SW 1271 (cell line): Measurements from ENCODE around the gene POLR2J.
"Not testable (repeated sequence)": the region's sequence is repeated elsewhere in the genome, so short reads cannot be mapped to it uniquely, and the experiment has no call there.

Source experiments
- DNase-seq, 2 experiments: peaks; one replicate each; lab custom pipeline; 2025; lab: John Stamatoyannopoulos, UW

POLR2J gene

DNA sequence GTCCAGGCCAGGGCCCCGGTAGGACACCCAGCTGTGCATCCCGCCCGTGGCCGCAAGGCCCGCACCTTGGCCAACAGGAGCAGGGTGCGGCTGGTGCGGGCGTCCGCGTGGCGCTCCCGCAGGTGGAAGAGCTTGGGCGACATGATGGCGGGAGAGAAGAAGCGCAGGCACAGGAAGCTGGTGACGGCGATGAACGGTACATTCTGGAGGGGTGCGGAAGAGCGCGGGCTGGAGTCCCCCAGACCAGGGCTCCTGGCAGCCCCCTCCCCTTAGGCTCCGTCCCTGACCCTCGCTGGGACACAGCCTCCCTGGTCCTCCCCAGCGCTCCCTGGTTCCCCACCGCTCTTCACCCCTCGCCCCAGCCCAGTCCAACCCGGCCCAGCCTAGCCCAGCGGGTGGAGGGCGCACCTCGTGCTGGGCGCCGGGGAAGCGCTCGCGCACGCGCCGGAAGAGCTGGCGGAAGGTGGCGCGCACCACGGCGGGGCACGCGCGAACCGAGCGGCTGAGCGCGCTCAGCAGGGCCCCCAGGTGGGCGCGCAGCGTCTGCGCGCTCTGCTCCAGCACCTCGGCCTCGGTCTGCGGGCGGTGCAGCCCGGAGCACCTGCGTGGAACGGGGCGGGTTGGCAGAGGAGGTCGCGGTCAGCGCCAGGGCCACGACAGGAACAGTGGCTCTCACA is 15.9 kb upstream of the POLR2J start:
- not testable (repeated sequence) for DNase-seq

DNA sequence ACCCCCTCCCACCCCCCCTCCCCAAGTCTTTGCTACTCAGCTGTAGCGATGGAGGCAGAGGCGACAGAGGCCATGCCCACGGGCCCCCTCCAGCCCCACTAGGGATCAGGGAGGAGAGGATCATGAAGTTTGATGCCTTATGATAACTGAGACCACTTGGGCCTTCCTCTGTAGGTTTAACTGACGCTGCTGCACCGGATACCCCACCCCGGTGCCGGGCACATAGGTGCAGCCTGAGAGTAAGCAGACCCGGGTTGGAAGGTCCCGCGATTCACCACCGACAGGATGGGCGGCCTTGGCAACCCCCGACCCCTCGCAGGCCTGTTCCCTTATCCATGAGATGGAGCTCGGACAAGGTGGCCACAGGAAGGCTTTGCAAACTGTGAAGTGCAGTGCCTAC is 15.3 kb upstream of the POLR2J start:
- DNase-seq: not testable (repeated sequence)

- not testable (repeated sequence) for DNase-seq
Observed at GRCh38 chr7:102493220-102493935, 14.7 kb upstream of the POLR2J start.

- not testable (repeated sequence) for DNase-seq
Observed at GRCh38 chr7:102490529-102491075, 11.9 kb upstream of the POLR2J start.

GRCh38 chr7:102484317-102484716 is 5.6 kb upstream of the POLR2J start:
- not testable (repeated sequence) for DNase-seq

- DNase-seq: not testable (repeated sequence)
Observed at GRCh38 chr7:102481962-102482361, 3.2 kb upstream of the POLR2J start.

DNA sequence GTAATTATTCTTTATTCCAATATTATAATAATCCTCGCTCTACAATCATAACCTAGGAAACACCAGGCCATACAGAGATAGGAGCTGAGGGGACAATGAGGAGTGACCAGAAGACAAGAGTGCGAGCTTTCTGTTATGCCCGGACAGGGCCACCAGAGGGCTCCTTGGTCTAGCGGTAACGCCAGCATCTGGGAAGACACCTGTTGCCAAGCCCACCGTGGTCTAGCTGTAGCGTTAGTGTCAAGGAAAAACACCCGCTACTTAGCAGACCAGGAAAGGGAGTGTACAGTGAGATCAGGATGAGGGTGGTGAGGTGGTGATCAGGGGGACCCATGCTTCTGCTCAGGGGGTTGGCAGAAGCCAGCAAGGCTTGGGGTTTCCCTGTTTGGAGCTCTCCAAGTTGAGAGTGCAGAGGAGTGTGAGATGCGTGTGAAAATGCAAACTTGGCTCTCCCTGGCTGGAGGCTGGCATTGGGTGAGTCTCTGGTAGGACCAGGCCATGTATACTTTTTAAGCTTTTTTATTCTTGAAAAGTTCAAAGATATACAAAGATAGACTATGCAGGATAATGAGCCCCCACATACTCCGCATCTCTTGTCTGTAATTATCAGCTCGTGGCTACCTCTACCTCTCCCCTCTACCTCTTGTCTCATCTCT is 1.4 kb upstream of the POLR2J start:
- not testable (repeated sequence) for DNase-seq

DNA sequence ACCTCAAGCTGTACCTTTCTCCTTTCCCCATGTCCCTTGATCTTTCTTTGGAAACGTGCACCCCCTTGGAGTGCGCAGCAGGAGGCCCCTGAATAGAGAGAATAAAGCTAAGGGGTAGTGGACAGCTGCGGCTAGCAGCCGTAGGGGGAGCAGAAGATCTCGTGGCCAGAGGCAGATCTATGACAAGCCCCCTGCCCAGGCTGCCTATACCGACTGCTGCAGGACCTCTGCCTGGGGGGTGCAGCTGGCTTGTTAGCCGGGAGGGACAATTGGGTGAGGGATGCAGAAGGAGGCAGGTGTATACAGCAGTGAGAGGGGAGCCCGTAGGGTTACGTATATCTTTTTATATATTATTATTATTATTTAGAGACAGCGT is 475 bp upstream of the POLR2J start:
- DNase-seq: not testable (repeated sequence)

DNA sequence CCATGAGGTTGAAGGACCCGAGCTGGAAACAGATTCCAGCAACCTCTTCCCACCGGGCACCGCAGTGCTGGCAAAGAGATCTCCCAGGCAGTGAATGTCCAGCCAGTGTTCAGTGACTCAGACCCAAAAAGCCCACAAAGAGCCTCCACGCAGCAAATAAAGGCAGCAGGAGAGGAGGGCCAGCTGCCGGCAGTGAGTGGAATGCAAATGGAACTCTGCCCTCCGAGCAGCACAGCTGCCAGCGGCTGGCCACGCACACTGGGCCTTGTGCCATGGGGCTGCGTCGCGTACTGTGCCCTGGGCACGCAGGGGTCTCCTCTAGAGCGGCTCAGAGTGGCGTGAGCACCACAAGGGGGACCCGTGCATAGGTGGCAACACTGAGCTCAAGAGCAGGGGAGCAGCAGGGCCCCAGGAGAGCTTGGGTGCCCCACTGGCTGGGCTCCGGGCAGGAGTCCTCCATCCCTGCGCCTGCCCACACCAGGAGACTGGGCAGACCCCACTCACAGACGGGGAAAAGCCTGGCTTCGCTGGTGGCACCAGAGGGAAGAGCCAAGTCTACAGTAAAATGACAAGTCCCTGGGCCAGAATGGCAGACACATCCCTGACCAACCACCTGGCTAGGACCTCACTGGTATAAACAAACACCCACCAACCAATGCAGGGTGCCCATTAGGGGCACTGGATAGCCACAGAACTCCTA is 3.8 kb downstream of the POLR2J start:
- not testable (repeated sequence) for DNase-seq

DNA sequence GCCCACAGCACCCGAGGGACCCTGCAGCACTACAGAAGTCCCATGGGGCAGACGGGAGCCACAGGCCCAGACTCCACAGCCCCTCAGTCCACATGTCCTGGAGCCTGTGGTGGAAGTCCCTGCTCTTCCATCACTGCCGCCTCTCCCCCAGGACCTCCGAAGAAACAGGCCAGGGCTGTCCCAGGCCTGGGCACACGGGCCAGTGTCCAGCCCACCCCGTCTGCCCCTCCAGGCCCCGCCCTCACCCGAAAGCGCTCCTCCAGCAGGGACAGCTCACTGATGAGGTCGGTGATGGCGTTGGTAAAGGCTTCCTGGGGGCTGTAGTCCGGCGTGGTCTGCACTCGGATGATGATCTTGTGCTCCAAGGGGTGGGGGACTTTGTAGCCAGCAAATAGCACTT is 4.6 kb downstream of the POLR2J start:
- DNase-seq: not testable (repeated sequence)

- no peak for DNase-seq
Observed at GRCh38 chr7:102473271-102473991, 5.3 kb downstream of the POLR2J start.

DNA sequence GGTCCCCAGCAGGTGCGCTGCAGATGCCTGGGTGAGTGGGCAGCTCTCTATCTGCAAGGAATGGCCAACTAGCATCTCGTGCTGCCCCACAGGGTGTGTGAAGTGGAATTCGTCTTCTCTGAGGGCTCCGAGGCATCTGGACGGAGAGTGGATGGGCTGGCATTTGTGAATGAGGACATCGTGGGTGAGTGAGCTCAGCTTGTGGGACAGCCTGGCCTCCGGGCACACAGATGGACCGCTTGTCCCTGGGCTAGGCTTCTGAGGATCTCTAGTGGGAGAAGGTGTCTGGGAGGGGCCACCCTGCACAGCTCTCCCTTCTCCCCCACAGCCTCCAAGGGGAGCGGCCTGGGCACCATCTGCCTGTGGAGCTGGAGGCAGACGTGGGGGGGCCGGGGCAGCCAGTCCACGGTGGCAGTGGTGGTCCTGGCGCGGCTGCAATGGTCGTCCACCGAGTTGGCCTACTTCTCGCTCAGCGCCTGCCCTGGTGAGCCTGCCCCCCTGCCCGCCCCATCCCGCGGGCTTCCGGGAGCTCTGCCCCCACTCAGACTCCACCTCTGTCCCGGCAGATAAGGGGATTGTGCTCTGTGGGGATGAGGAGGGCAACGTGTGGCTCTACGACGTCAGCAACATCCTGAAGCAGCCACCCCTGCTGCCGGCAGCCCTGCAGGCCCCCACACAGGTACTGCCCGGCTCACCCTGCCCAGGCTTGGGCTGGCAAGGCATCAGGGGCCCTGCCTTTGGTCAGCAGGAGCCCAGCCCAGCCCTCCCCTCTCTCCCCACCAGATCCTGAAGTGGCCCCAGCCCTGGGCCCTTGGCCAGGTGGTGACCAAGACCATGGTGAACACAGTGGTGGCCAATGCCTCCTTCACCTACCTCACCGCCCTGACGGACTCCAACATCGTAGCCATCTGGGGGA is 6.3 kb downstream of the POLR2J start:
- no peak for DNase-seq

DNA sequence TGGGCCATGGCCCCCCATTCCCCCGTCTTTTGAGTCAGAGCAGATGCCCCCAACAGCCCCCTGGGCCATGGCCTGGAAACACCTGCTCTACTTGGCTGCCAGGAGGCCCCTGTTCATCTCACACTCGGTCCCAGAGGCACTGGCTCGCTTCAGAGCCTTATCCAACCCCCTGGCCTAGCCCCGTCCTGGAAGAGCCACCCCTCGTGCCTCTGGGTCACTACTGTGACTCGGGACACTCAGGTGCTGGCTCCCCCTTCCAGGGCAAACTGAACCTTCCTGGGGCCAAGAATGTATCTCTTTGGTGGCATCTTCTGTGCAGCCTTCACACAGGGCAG is 7.0 kb downstream of the POLR2J start:
- no peak for DNase-seq

- DNase-seq: no peak
Observed at GRCh38 chr7:102469972-102470825, 8.5 kb downstream of the POLR2J start.

GRCh38 chr7:102469351-102469971 is 9.3 kb downstream of the POLR2J start:
- no peak for DNase-seq

DNA sequence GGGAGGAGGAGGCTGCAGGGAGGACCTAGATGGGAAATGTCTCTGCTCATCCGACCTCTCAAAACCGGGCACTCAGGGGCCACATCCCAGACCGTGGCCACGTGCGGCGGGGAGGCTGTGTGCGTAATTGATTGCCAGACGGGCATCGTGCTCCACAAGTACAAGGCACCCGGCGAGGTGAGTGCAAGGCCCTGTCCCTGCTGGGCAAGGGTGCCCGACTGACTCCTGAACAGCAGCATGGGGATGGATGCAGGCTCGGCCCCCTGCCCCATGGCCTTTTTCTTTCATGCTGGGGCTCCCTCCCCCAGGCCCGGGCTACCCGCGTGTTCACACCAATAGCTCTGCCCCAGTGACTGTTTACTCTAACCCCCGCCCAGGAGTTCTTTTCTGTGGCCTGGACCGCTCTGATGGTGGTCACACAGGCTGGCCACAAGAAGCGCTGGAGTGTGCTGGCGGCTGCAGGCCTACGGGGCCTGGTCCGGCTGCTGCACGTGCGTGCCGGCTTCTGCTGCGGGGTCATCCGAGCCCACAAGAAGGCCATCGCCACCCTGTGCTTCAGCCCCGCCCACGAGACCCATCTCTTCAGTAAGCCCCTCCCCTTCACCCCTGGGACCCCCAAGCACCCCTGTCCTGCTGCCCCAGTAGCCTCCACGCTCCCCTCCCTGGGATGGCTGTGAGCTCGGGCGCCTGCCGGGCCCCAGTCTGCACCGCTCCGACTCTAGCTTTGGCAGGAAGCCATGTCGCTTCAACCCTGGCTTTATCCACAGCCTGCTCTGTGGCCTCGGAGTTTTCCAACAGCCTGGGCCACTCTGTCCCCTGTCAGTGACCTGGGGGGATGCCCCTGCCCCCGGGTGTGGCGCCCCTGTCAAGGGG is 10.0 kb downstream of the POLR2J start:
- no peak for DNase-seq

DNA sequence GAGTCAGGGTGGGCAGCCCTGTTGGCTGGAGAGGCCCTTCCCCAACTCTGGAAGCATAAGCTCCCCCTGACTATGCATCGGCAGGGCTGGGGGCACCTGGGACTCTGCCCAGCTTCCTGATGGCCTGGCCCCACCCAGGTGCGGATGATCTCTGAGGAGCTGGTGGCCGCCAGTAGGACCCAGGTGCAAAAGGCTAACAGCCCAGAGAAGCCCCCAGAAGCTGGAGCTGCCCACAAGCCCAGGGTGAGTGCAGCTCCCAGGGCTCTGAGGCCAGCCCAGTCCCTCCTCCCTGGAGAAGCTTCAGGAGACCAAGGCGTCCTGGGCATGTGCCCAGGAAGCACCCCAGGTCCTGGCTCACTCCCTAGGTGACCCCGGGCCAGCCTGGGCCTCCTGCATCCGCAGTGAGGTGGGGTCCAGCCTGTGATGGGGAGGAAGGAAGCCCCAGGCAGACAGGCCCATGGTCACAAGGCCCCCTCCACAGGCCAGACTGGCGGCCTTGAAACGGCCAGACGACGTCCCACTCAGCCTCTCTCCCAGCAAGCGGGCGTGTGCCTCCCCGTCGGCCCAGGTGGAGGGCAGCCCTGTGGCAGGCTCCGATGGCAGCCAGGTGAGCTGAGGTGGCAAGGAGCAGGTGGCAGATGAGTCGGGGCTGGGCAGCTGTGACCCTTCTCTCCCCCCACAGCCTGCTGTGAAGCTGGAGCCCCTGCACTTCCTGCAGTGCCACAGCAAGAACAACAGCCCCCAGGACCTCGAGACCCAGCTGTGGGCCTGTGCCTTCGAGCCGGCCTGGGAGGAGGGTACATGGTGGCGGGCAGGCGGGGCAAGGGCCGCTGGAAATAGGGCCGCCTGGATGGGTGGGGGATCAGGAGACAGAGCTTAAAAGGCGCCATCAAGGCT is 10.9 kb downstream of the POLR2J start:
- no peak for DNase-seq
